Activated CD8-positive, alpha-beta T cell treated with anti-CD3 and anti-CD28 coated beads, Interleukin-2, amount 10 ng/mL, durations not matched to agents 7 days and 5 days (primary cell): ENCODE data around the gene ABHD4. TPM values are rescaled to one million over a fixed set of nuclear protein-coding genes. Genes with fewer than 3 reads are reported as not detected.
"Not testable (repeated sequence)": the region's sequence is repeated elsewhere in the genome, so short reads cannot be mapped to it uniquely, and the experiment has no call there.

ENCODE experiments used
- ATAC-seq: fragments of 150-1000 bp; cut with Tn5 transposase; one replicate; pipeline ENCODE4 v1.10.0; 2021; ENCODE audit warnings: moderate library complexity
- CTCF ChIA-PET: fragments of 350-600 bp; sonication (Branson Sonifier 250); formaldehyde crosslinking; loops from one replicate; lab custom pipeline; 2021; ENCODE audit warnings: antibody characterized with exemption; lab: Charles Lee
- POLR2A ChIA-PET: fragments of 350-600 bp; sonication (Branson Sonifier 250); formaldehyde crosslinking; loops from one replicate; lab custom pipeline; 2021; ENCODE audit warnings: antibody characterized with exemption; lab: Charles Lee
- DNase-seq: peaks from one replicate; pipeline ENCODE4 v3.0.0-alpha.2; 2020
- H3K27ac Mint-ChIP-seq: one replicate; pipeline ENCODE4 v1.8.0; 2021; ENCODE audit warnings: mild to moderate bottlenecking, mixed read lengths
- H3K27me3 Mint-ChIP-seq: one replicate; pipeline ENCODE4 v1.8.0; 2021; ENCODE audit warnings: low read depth, mixed read lengths
- H3K36me3 Mint-ChIP-seq: one replicate; pipeline ENCODE4 v1.8.0; 2021; ENCODE audit warnings: low read depth, mixed read lengths
- H3K4me1 Mint-ChIP-seq: one replicate; pipeline ENCODE4 v1.8.0; 2021; ENCODE audit warnings: low read depth, mixed read lengths
- H3K4me3 Mint-ChIP-seq: one replicate; pipeline ENCODE4 v1.8.0; 2021; ENCODE audit warnings: mild to moderate bottlenecking, mixed read lengths
- H3K9me3 Mint-ChIP-seq: one replicate; pipeline ENCODE4 v1.8.0; 2022; ENCODE audit warnings: mixed read lengths; ENCODE audit not compliant: insufficient read depth
- total RNA-seq, 2 experiments: library from RNA; stranded (reverse); gene quantifications; one replicate each; pipeline ENCODE4 v1.2.3, GENCODE V29; 2021

The ABHD4 gene
- total RNA-seq, 2 experiments from 2014 or later: 8.0 to 8.5 TPM

DNA sequence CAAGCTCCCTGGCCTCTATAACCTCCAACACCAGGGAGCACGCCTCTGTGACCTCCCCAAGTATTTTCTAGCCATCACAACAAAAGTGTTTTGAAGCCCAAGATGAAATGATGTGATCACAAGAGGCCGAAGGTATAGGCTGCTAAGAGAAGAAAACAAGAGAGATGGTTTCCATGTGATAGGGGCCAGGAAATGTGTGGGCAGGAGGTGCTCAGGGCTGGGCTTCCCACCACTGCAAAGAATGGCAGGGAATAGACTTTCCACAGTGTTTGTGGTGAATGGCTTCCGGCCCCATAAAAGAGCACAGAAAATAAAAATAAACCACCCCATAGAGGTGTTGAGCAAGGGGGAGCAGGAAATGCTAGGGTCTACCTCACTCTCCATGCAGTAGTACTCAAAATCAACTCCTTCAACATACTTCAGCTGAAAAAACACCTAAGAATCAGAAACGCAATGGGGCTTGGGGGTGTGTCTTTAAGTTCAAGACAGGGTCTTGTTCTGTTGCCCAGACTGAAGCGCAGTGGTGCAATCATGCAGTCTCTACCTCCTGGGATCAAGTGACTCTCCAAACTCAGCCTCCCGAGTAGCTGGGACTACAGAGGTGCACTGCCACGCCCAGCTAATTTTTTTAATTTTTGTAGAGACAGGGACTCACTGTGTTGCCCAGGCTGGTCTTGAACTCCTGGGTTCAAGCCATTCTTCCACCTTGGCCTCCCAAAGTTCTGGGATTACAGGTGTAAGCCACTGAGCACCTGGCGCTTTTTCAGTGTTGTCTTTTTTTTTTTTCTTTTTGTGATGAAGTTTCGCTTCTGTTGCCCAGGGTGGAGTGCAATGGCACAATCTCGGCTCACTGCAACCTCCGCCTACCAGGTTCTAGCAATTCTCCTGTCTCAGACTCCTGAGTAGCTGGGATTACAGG, 36.2 kb upstream of the ABHD4 start:
- peak; percentile 88 for DNase-seq
- H3K27me3 Mint-ChIP-seq: no peaks in the 10 kb centered on the region
- no peaks in the 10 kb centered on the region for H3K9me3 Mint-ChIP-seq
- CTCF ChIA-PET: interaction anchor here (0.8 to 14.2 kb wide), 16 partner anchors 8 to 644 kb away, joined by 3 to 523 read pairs (median 5); partner anchors contain the start of genes DAD1 and PRMT5
- peaks cover 46% of the 10 kb centered on the region for H3K36me3 Mint-ChIP-seq
- peak; percentile 60 for ATAC-seq
- H3K4me3 Mint-ChIP-seq: peak overlapping the region; percentile 55
- POLR2A ChIA-PET: interaction anchor here (0.6 to 13.5 kb wide), 20 partner anchors 7 to 715 kb away, joined by 3 to 440 read pairs (median 4); partner anchors contain the start of genes DAD1 and OXA1L
- H3K27ac Mint-ChIP-seq: peak overlapping the region; percentile 89
- H3K4me1 Mint-ChIP-seq: peaks cover 97% of the 10 kb centered on the region

DNA sequence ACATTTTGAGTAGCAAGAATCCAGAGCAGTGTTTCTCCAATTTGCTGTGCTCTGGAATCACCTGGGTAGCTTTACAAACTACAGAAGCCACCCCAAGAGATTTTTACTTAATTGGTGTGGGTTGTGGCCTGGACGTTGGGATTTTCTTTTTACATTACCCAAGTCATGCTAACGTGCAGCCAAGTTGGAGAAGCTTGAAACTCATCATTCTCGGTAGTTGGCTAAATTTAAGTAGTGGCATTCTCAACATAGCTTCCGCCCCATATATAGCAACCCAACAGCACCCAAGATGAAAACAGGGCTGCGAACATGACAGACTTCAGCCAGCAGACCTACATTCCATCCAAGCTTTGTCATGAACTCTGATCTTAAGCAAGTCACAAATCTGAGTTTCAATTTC, 34.1 kb upstream of the ABHD4 start:
- Mint-ChIP-seq H3K4me3 (peak overlapping the region; percentile 55), H3K9me3 (no peaks in the 10 kb centered on the region), H3K27ac (peak overlapping the region; percentile 89), H3K4me1 (peaks cover 98% of the 10 kb centered on the region), H3K27me3 (no peaks in the 10 kb centered on the region), H3K36me3 (peaks cover 52% of the 10 kb centered on the region)
- ChIA-PET POLR2A (interaction anchor here (0.6 to 13.5 kb wide), 13 partner anchors 13 to 717 kb away, joined by 3 to 440 read pairs (median 4); no protein-coding TSS in a partner anchor), CTCF (interaction anchor here (0.7 to 14.2 kb wide), 11 partner anchors 13 to 851 kb away, joined by 3 to 523 read pairs (median 4); no protein-coding TSS in a partner anchor)
- no peak for DNase-seq
- no peak for ATAC-seq

DNA sequence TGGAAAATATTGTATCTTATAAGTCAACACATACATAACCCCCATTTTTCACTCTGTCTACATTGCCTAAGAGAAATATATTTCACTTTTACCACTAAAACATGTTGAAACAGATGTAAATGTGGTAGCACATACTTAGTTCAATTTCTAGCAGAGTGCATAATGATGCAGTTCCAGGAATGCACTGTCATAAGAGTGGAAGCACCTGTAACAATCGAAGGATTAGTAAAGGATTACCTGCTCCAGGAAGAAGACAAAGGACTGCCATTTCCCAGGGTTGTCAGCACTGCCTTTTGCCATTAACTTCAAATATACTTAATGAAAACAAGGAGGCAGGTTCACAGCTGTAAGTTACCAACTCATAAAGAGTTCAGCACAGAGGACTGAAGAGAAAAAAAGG, 33.6 kb upstream of the ABHD4 start:
- H3K27me3 Mint-ChIP-seq: no peaks in the 10 kb centered on the region
- no peaks in the 10 kb centered on the region for H3K9me3 Mint-ChIP-seq
- H3K27ac Mint-ChIP-seq: peak overlapping the region; percentile 89
- peak overlapping the region; percentile 55 for H3K4me3 Mint-ChIP-seq
- DNase-seq: no peak
- CTCF ChIA-PET: interaction anchor here (0.7 to 14.2 kb wide), 12 partner anchors 13 to 852 kb away, joined by 3 to 523 read pairs (median 4); no protein-coding TSS in a partner anchor
- H3K36me3 Mint-ChIP-seq: peaks cover 52% of the 10 kb centered on the region
- peaks cover 98% of the 10 kb centered on the region for H3K4me1 Mint-ChIP-seq
- POLR2A ChIA-PET: interaction anchor here (0.7 to 13.5 kb wide), 6 partner anchors 14 to 718 kb away, joined by 3 to 440 read pairs (median 48); no protein-coding TSS in a partner anchor
- ATAC-seq: no peak

DNA sequence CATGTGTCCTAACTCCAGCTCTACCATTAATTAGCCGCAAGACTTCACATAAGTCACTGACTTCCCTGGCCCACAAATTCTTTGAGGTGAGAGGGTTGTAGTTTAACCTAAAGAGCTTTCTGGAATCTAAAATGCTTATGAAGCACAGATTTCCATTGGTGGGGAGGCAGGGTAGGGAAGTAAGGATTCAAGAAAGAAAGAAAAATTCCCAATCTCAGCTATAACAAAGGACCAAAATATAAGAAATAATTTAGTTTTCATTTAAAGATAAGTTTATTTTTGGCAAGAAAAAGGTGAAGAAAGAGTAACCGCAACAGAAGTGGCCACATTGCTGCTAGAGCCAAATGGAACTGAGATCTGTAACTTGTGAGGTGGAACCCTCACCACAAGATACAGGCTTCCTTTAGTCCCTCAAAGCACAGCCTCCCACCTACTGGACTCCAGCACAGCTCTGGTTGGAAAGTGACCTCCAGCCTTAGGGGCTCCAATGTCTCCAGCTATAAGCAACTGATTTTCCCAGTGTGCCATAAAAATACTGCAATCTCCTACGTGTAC, 32.6 kb upstream of the ABHD4 start:
- Mint-ChIP-seq H3K27ac (peak overlapping the region; percentile 92), H3K9me3 (no peaks in the 10 kb centered on the region), H3K4me1 (peaks cover 91% of the 10 kb centered on the region), H3K36me3 (peaks cover 53% of the 10 kb centered on the region), H3K27me3 (no peaks in the 10 kb centered on the region), H3K4me3 (peak overlapping the region; percentile 55)
- ATAC-seq: no peak
- peak; percentile 47 for DNase-seq
- ChIA-PET CTCF (interaction anchor here (0.8 to 14.2 kb wide), 9 partner anchors 14 to 286 kb away, joined by 3 to 523 read pairs (median 4); partner anchors contain the start of gene DAD1), POLR2A (interaction anchor here (0.6 to 13.5 kb wide), 5 partner anchors 15 to 703 kb away, joined by 3 to 440 read pairs (median 93); no protein-coding TSS in a partner anchor)

DNA sequence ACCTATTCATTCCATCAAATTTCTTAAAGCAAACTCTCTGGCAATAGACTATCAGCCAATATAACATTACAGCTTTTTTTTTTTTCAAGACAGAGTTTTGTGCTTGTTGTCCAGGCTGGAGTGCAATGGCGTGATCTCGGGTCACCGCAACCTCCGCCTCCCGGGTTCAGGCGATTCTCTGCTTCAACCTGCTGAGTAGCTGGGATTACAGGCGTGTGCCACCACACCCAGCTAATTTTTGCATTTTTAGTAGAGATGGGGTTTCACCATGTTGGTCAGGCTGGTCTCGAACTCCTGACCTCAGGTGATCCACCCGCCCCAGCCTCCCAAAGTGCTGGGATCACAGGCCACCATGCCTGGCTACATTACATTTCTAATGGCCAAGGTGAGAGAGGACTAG, 31.8 kb upstream of the ABHD4 start:
- H3K9me3 Mint-ChIP-seq, ATAC-seq, H3K27me3 Mint-ChIP-seq, DNase-seq: not testable (repeated sequence)
- ChIA-PET CTCF (interaction anchor here (0.8 to 14.2 kb wide), 13 partner anchors 6 to 726 kb away, joined by 3 to 523 read pairs (median 6); partner anchors contain the start of genes DAD1 and PRMT5), POLR2A (interaction anchor here (1.0 to 13.5 kb wide), 10 partner anchors 6 to 705 kb away, joined by 3 to 440 read pairs (median 15); partner anchors contain the start of genes DAD1 and RBM23)
- Mint-ChIP-seq H3K27ac (peak overlapping the region; percentile 92), H3K4me3 (peak overlapping the region; percentile 55), H3K36me3 (peaks cover 56% of the 10 kb centered on the region), H3K4me1 (peaks cover 86% of the 10 kb centered on the region)

DNA sequence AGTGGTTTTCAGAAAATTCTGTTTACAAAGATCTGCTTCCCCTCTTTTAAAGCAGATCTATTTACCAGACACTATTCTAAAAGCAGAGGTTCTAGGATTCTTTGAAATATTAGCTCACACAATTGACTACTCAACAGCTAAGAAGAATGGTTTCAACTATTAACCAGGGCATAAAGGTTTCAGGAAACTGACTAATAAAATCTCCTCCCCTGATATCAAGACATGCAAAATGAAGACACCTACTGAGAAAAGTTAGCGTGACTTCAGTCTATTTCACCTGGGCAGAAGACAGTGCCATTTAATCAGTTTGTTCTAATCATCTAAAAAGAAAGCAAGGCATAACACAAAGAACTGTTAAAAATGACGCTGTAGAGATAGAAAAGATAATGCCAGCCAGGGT, 31.3 kb upstream of the ABHD4 start:
- no peaks in the 10 kb centered on the region for H3K27me3 Mint-ChIP-seq
- DNase-seq (no peak), ATAC-seq (no peak)
- peak overlapping the region; percentile 79 for H3K27ac Mint-ChIP-seq
- POLR2A ChIA-PET: interaction anchor here (0.5 to 13.5 kb wide), 18 partner anchors 7 to 726 kb away, joined by 3 to 440 read pairs (median 4); partner anchors contain the start of genes DAD1 and RBM23
- peaks cover 81% of the 10 kb centered on the region for H3K4me1 Mint-ChIP-seq
- H3K4me3 Mint-ChIP-seq: peak overlapping the region; percentile 66
- H3K9me3 Mint-ChIP-seq: no peaks in the 10 kb centered on the region
- peaks cover 57% of the 10 kb centered on the region for H3K36me3 Mint-ChIP-seq
- CTCF ChIA-PET: interaction anchor here (0.6 to 14.2 kb wide), 20 partner anchors 6 to 727 kb away, joined by 3 to 523 read pairs (median 4); partner anchors contain the start of genes DAD1 and PRMT5

DNA sequence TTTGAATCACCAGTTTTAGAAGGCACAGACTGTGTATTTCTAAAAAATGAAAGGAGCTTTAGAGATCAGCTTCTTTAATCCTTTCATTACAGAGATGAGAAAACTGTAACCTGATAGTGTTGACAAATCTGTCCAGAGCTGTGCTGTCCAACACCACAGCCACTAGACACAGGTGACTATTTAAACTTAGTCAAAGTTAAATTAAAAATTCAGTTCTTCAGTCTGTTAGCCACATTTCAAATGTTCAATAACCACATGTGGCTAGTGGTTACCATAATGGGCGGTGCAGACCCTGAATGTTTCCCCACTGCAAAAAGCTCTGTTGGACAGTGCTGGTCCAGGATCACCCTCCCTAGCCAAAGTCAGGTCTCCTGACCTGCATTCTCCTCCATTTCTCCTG, 30.7 kb upstream of the ABHD4 start:
- Mint-ChIP-seq H3K27ac (peak overlapping the region; percentile 79), H3K4me1 (peaks cover 77% of the 10 kb centered on the region), H3K27me3 (no peaks in the 10 kb centered on the region), H3K9me3 (no peaks in the 10 kb centered on the region), H3K36me3 (peaks cover 61% of the 10 kb centered on the region), H3K4me3 (peak overlapping the region; percentile 66)
- ChIA-PET POLR2A (interaction anchor here (0.5 to 13.5 kb wide), 19 partner anchors 7 to 726 kb away, joined by 3 to 440 read pairs (median 4); partner anchors contain the start of genes DAD1 and RBM23), CTCF (interaction anchor here (0.6 to 14.2 kb wide), 21 partner anchors 7 to 727 kb away, joined by 3 to 523 read pairs (median 4); partner anchors contain the start of genes DAD1 and PRMT5)
- DNase-seq: peak; percentile 53
- no peak for ATAC-seq

DNA sequence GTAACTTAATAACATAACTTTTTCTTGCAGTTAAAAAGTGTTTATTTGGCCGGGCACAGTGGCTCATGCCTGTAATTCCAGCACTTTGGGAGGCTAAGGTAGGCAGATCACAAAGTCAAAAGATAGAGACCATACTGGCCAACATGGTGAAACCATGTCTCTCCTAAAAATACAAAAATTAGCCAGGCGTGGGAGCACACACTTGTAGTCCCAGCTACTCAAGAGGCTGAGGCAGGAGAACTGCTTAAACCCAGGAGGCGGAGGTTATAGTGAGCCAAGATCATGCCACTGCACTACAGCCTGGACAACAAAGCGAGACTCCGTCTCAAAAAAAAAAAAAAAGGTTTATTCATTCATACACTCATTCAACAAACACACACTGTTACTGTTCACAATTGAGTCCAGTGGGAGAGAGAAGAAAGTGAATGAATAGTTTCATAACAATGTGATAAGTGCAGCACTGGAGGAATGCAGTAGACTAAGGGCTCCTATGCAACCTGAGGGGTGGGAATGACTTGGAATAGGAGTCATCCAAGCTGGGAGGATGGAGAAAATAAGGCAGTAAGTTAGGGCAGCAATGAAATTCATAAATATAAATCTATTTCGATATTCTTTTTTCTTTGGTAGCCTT, 28.9 kb upstream of the ABHD4 start:
- H3K9me3 Mint-ChIP-seq: no peaks in the 10 kb centered on the region
- ChIA-PET POLR2A (interaction anchor here (0.6 to 13.5 kb wide), 27 partner anchors 9 to 833 kb away, joined by 3 to 440 read pairs (median 5); partner anchors contain the start of gene DAD1), CTCF (interaction anchor here (0.7 to 14.2 kb wide), 103 partner anchors 9 to 928 kb away, joined by 3 to 523 read pairs (median 9); partner anchors contain the start of genes ABHD4, AJUBA, DAD1 and HAUS4)
- no peak for ATAC-seq
- DNase-seq: no peak
- no peaks in the 10 kb centered on the region for H3K27me3 Mint-ChIP-seq
- H3K4me1 Mint-ChIP-seq: peaks cover 70% of the 10 kb centered on the region
- peak overlapping the region; percentile 92 for H3K27ac Mint-ChIP-seq
- H3K4me3 Mint-ChIP-seq: peak overlapping the region; percentile 80
- peaks cover 62% of the 10 kb centered on the region for H3K36me3 Mint-ChIP-seq

DNA sequence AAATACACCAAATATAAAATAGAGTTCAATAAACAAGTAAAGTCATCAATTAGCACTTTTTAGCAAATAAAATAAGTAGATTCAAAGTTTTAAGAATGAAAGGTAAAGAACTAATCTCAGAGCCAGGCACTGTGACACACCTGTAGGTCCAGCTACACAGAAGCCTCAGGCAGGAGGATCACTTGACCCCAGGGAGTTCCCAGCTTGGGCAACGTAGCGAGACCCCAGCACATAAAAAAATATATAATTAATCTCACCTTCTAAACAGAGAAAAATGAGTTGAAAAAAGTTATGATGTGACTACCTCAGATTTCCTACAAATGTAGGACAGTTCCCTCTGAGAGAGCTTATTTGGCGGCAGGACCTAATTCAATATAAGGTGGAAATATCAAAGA, 28.4 kb upstream of the ABHD4 start:
- Mint-ChIP-seq H3K36me3 (peaks cover 62% of the 10 kb centered on the region), H3K27me3 (no peaks in the 10 kb centered on the region), H3K27ac (peak overlapping the region; percentile 92), H3K4me3 (peak overlapping the region; percentile 80), H3K9me3 (no peaks in the 10 kb centered on the region), H3K4me1 (peaks cover 67% of the 10 kb centered on the region)
- ChIA-PET POLR2A (interaction anchor here (0.6 to 13.5 kb wide), 47 partner anchors 9 to 846 kb away, joined by 3 to 440 read pairs (median 5); partner anchors contain the start of genes DAD1 and OXA1L), CTCF (interaction anchor here (0.6 to 14.2 kb wide), 165 partner anchors 9 to 1071 kb away, joined by 3 to 523 read pairs (median 6); partner anchors contain the start of genes ABHD4, ACIN1, AJUBA and CDH24)
- peak; percentile 2 for ATAC-seq
- no peak for DNase-seq
